Activated T-cell treated with anti-CD3 and anti-CD28 coated beads for 1 hour (primary cell): ENCODE results near the gene BAG5.

Source experiments
- DNase-seq: peaks from one replicate; pipeline ENCODE4 v3.0.0-alpha.2; 2020; ENCODE audit warnings: low read depth

BAG5 gene

GRCh38 chr14:103509864-103510723 is 52.4 kb downstream of the BAG5 start:
- no peak for DNase-seq

- DNase-seq, result no peak
Measured at GRCh38 chr14:103508521-103509329, 53.7 kb downstream of the BAG5 start.

GRCh38 chr14:103507751-103508150 is 54.7 kb downstream of the BAG5 start:
- no peak for DNase-seq
